HG03108 (cell line): ENCODE data around the gene HCAR1.
"Not testable (repeated sequence)": the region's sequence is repeated elsewhere in the genome, so short reads cannot be mapped to it uniquely, and the experiment has no call there.

Experiments used
- ATAC-seq: cut with Tn5 transposase; IDR thresholded peaks from one replicate; pipeline ENCODE4 v1.9.1; 2021; ENCODE audit warnings: moderate library complexity; ENCODE audit not compliant: unreplicated experiment

The HCAR1 gene, protein sequence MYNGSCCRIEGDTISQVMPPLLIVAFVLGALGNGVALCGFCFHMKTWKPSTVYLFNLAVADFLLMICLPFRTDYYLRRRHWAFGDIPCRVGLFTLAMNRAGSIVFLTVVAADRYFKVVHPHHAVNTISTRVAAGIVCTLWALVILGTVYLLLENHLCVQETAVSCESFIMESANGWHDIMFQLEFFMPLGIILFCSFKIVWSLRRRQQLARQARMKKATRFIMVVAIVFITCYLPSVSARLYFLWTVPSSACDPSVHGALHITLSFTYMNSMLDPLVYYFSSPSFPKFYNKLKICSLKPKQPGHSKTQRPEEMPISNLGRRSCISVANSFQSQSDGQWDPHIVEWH

DNA sequence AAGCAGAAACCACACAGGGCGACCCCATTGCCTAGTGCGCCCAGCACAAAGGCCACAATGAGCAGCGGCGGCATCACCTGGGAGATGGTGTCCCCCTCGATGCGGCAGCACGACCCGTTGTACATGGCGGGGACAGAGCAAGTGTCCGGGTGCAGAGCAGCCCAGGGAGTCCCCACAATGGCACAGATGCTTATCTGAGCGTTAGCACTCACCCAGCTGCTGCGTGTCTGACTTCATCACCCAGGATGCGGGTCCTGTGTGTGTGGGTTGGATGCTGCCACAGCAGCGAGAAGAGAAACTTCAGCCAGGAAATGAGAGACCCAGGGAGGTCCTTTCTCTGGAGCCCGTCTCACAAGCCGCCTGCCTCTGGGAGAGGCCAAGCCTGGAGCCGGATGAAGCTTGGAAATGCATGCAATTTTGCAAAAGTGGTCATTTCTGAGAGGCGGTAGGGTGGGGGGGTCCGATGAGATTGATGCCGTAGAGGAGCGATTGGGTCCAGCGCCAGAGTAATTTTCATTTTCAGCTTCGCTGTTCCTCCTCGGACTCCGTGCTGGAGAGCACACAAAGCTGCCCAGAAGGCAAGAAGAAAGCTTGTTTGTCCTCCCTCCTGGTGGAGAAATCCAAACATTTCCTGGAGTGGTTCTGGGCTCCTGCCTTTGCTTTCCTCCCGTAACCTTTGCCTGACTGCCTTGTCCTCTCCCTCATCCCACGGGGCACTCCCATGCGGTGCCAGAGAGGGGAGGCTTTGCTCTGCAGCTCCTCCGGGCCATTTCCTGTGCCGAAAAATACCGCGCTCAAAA lies at the start of gene HCAR1:
Gene HCAR1, minus strand, starts transcription at position 630 of the 800 bp plus-strand sequence. Its CDS starts 505 bp downstream, at position 125.
- no peak for ATAC-seq

DNA sequence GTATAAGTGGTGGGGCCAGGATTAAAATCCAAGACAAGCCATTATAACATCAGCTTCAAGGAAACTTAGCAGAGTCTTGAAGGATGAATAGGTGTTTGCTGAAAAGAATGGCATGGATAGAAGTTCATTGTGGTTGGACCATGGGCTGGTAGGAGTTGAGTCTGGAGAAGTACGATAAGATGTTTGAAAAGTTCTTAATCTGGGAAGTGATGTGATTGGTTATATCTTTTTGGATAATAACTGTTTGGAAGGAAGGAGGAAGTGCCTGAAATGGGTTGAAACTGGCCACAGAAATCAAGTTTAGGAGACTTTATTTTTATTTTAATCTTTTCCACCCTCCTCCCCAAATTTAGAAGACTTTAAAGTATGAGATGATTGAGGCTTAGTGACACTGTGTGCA lies 26.9 kb upstream of the HCAR1 start:
- no peak for ATAC-seq

DNA sequence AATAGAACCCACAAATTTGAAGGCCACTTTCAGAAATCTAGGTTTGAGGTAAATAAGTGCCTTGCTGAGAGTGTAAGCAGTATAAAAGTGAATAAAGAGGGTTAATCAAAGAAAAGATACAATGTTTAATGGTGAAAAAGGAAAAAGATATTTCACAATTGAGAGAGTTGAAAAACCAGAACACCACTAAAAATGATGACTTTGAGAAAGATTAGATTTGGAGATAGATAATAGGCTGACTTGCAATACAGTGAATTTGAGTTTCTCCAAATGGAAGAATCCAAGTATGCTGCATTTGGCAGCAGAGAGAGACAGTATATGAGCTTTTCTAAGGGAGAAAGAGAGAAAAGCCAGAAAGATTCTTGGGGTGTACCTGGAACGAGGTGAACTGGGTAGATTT lies 24.1 kb upstream of the HCAR1 start:
- ATAC-seq = no peak

DNA sequence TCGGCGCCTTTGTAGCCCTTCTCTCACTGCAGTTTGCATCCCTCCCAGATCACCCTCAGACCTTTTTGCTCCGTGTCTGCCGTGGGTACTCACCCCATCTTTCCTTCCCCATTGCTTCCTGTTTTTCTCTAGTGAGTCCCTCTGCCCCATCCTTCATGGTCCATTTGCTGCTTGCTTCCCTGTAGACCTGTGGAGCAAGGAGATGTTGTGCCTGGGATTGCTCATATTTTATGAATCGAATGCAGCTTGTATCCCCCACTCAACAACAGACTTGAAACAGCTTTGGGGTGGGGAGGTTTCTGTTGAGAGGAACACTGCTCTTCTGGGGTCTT lies 22.6 kb upstream of the HCAR1 start:
- no peak for ATAC-seq

DNA sequence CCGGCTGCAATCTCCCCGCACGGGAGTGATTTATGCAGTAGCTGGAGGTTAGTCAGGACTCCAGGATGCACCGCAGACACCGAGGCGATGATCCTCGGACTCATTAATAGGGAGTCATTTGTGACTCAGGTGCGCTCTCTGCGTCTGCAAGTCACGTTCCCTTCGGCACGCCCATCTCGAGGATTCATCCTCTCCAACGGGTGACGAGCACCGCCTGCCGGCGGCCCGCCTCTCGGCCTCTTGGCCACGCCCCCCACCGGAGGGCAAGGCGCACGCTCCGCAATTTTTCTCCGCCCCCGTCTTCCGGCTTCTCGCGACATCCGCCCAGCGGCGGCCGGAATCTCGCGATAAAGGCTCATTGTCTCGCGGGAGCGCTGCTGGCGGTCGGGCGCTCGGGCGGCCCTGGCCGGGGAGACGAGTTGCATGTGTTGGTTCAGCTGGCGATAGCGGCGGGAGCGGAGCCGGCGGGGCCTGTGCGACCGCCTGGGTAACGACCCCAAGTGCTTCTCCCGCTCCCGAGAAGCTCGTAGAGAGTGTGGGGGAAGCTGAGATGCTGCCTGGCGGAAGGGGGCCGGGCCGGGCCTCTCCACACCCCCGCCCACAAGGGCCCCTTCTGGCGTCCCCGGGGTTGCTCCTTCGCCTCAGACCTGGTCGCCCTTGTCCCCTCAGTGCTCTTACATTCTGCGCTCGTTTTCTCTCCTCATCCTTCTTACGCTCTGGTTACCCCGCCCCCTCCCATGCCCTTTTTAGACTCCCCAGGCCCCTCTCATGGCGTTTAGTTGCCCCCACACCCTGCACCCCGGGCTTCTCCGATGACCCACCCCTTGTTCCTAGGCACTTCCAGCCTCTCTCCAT lies 22.0 kb upstream of the HCAR1 start, which contains the start of gene DENR:
Gene DENR, plus strand, starts transcription at position 361 of the 855 bp plus-strand sequence. CDS start 878 bp downstream, outside the sequence.
- ATAC-seq = peak; percentile 90

DNA sequence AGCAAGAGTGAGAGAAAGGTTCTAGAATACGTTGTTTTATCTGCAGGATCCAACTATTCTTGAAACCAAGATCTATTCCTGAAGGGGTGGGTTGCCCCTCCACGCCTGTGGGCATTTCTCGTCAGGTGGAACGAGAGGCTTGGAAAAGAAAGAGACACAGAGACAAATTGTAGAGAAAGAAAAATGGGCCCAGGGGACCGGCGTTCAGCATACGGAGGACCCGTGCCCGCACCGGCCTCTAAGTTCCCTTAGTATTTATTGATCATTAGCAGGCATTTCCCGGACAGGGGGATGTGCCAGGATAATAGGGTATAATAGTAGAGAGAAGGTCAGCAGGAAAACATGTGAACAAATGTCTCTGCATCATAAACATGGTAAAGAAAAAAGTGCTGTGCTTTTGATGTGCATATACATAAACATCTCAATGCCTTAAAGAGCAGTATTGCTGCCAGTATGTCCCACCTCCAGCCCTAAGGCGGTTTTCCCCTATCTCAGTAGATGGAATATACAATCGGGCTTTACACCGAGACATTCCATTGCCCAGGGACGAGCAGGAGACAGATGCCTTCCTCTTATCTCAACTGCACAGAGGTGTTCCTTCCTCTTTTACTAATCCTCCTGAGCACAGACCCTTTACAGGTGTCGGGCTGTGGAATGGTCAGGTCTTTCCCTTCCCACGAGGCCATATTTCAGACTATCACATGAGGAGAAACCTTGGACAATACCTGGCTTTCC lies 20.3 kb upstream of the HCAR1 start:
- not testable (repeated sequence) for ATAC-seq

DNA sequence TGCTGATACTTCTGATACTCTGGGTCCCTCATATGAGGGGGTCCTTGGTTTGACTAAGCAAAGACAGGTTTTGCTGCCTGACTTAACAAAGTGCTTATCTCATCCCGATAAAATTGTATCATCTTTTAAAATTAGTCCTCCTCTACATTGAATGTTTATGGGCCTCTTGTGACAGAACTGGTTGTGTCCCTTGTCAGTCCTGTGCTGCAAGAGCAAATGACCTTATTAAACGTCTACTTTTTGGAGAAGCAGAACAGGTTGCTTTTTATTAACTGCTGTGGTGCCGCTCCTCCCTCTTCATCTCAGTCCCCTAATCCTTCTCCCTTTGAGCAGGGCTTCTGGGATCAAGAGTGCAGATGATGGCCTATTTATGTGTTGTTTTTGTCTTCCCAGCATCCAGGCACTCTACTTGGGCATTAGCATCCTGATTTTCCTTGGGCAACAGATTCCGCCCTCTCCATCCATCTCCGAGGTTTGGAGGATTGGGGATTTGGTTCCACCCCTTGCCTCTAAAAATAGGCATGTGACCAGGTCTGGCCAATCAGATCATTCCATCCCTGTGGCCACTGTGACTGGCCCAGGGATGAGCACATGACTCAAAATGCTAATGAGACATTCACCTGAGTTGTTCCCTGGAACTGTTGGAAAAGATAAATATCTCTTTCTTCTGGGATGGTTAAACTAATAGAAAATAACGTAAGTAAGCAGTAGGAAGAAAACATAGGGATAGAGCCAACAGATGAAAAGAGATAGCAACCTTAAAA lies 19.1 kb upstream of the HCAR1 start:
- ATAC-seq = no peak

DNA sequence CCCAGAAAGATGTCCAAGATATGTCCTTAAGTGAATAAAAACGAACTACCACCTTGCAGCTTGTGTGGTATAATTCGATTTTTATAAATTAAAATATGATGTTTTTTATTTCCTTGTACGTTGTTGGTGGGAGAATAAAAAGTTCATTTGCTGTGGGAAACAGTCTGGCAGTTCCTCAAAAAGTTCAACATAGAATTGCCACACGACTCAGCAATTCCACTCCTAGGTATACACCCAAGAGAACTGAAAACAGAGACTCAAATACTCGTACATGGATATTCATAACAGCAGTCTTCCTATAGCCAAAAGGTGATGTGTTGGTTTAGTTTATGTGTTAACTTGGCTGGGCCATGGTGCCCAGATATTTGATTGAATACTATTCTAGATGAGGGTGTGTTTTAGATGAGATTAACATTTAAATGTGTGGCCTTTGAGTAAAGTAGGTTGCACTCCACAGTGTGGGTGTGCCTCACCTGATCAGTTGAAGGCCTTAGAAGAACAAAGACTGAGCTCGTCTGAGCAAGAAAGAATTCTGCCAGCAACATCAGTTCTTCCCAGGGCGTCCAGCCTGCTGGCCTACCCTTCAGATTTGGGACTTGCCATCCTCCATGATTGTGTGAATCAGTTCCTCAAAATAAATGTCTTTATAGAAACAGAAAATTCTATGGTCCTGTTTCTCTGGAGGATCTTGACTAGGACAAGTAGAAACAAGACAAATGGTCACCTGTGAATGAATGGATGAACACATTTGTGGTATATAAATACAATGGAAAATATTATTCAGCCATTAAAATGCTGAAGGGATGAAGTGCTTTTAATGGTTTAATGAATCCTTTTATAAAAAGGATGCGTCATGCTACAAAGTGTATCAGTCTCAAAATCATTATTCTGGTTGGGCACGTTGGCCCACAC lies 16.8 kb upstream of the HCAR1 start:
- ATAC-seq = no peak

DNA sequence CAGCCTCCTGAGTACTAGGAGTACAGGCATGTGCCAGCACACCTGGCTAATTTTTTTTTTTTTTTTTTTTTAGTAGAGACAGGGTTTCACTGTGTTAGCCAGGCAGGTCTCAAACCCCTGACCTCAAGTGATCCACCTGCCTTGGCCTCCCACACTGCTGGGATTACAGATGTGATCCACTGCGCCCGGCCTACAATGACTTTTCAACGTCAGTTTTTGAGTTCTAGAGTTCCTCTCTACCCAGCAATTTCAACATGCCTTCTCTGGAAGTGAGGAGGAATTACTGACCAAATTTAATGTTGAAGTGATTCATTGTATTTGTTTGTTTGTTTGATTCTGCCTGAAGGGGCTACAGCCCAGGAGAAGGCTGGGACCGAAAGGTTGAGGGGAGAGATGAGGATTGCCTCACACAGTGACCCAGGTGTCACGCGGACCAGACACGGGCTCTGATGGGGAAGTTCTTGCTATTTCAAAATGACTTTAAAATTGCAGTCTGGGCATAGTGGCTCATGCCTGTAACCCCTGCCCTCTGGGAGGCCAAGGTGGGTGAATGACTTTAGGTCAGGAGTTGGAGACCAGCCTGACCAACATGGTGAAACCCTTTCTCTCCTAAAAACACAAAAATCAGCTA lies 13.4 kb upstream of the HCAR1 start:
- no peak for ATAC-seq

DNA sequence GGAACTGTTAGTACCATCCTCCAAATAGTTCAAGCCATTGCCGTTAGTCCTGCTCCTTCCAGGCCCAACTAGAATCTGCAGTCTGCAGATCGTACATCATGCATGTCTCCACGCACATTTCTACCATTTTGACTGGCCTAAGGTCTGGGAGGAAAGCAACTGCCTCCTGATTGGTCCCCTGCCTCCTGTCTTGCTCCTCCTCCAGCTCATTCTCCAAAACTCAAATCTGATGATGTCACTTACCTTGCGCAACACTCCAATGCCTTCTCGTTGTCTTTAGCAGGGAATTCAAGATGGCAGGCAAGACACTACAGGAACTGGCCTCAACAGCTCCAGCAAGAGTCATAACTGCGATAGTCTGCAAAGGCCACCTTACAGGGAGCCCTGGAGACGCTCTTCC lies 9.7 kb upstream of the HCAR1 start:
- no peak for ATAC-seq

DNA sequence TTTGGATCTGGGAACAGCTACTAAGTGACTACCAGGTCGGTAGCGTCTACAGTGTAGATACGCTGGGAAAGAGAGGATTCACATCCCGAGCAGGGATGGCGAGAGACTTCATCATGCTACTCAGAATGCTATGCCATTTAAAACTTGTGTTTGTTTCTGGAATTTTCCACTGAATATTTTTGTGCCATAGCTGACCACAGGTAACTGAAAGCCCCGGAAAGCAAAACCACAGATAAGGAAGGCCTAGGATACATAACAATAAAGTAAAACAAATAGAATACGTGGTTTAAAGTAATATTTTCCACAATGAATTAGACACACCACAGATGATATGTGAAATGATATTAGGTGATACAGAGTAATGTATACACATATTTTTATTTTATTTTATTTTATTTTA lies 7.9 kb upstream of the HCAR1 start:
- no peak for ATAC-seq

DNA sequence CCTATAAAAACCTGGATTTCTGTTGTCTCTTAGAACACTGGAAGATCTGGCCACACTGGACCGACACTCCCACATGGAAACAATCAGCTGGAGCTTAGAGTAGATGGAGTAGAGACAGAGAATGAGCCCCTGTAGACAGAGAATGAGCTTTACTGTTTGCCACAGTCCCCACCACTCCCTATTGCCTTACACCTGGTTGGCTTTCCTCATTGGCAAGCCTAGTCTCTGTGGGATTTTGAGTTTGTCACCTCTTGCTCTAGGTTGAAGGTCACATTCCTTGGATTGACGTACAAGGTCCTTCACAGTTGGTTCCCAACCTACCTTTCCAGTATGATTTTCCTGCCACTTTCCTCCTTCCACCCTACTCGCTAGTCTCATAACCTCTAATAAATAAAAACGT lies 2.0 kb upstream of the HCAR1 start:
- no peak for ATAC-seq

DNA sequence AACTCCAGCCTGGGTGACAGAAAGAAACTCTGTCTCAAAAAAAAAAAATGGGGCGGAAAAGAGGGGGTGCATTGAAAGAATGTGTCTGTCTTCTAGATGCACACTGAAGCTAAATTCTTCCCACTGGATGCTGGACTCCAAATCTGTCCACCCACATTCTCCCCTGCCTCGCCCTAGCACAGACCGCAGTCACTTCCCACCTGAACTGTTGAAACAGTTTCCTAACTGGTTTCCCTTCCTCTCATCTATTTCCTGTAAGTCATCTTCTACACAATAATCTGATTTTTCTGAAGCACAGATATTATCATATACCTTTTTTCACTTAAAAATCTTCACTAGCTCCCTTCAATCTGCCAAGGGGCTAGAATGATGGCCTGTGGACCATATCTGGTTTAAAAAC lies 1.5 kb upstream of the HCAR1 start:
- ATAC-seq = no peak

DNA sequence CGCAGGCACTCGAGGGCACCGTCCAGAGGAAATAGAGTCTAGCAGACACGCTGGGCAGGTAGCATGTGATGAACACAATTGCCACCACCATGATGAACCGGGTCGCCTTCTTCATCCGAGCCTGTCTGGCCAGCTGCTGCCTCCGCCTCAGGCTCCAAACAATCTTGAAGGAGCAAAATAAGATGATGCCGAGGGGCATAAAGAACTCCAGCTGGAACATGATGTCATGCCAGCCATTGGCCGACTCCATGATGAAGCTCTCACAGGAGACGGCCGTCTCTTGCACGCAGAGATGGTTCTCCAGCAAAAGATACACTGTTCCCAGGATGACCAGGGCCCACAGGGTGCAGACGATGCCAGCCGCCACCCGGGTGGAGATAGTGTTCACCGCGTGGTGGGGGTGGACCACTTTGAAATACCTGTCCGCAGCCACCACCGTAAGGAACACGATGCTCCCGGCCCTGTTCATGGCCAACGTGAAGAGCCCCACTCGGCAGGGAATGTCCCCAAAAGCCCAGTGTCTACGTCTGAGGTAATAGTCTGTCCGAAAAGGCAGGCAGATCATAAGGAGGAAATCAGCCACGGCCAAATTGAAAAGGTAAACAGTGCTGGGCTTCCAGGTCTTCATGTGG lies 945 bp downstream of the HCAR1 start:
- no peak for ATAC-seq

DNA sequence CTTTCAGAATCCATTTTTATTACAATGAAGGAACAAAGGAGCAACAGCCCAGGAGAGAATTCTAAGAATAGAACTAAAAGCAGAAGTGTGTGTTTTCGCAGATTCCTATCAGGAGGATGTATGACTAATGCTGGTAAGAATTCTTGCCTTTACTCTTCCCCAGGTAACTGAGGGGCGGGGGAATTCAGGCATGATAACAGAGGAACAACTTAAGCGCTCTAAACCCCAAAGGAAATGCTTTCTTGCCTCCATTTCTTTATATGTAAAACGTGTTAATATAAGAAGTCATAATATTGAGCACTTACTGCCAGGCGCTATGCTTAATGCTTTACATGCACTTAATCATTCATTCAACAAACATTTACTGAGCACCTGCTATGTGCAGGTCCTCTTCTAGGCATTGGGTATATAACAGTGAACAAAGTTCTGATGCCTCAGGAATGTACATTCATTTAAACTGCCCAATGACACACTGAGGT lies 4.5 kb downstream of the HCAR1 start:
- peak; percentile 35 for ATAC-seq

DNA sequence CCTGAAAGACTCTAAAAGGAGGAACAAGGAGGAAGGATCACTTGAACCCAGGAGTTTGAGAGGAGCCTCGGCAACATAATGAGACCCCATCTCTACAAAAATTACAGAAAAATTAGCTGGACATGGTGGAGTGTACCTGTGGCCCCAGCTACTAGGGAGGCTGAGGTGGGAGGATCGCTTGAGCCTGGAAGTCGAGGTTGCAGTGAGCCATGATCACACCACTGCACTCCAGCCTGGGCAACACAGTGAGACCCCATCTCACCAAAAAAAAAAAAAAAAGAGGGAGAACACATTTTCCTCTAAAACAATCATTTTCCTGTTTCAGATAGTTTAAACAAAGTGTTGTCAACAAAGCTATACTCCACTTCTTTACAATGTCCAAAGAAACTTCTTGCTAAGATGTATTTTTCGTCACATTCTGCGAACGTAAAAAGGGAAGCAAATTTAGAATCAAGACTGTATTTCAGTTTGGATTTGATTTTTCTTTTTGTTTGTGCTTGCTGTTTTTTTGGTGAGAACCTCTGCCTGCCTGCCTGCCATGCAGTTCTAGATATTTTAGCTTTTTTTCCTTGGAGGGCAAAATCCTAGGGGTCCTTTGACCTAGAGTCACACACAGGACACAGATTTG lies 5.1 kb downstream of the HCAR1 start:
- no peak for ATAC-seq

DNA sequence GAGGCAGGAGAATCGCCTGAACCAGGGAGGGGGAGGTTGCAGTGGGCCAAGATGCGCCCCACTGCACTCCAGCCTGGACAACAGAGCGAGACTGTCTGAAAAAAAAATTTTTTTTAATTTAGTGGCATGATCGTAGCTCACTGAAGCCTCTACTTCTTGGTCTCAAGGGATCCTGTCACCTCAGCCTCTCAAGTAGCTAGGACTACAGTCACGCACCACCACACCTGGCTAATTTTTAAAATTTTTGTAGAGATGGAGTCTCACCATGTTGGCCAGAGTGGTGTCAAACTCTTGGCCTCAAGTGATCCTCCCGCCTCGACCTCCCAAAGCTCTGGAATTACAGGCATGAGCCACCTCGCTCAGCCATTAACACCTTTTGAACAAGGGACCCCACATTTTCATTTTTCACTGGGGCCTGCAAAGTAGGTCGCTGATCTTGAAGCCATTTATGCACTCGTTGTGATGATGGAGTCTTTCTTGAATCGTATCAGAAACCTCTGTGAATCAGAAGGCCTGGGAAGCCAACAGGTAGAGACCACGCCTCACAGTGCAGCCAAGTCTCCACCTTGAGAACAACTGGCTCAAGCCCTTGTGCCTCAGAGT lies 5.9 kb downstream of the HCAR1 start:
- ATAC-seq = no peak
